Loucy (cell line): Measurements from ENCODE around the gene C8G.

Experiments
- EZH2phosphoT487 ChIP-seq: fragments of 200-600 bp; IDR thresholded peaks from 2 replicates; pipeline ENCODE4 v1.6.1; 2018; ENCODE audit warnings: antibody characterized with exemption, mild to moderate bottlenecking, moderate library complexity, borderline replicate concordance
- TF ChIP-seq, protein P1 (sequence below): fragments of 200-600 bp; sonication (generic); conservative IDR thresholded peaks from 2 replicates; pipeline ENCODE4 v1.5.1; 2014; ENCODE audit warnings: mild to moderate bottlenecking, antibody characterized with exemption, low read length

- TF ChIP-seq, protein P1, sequence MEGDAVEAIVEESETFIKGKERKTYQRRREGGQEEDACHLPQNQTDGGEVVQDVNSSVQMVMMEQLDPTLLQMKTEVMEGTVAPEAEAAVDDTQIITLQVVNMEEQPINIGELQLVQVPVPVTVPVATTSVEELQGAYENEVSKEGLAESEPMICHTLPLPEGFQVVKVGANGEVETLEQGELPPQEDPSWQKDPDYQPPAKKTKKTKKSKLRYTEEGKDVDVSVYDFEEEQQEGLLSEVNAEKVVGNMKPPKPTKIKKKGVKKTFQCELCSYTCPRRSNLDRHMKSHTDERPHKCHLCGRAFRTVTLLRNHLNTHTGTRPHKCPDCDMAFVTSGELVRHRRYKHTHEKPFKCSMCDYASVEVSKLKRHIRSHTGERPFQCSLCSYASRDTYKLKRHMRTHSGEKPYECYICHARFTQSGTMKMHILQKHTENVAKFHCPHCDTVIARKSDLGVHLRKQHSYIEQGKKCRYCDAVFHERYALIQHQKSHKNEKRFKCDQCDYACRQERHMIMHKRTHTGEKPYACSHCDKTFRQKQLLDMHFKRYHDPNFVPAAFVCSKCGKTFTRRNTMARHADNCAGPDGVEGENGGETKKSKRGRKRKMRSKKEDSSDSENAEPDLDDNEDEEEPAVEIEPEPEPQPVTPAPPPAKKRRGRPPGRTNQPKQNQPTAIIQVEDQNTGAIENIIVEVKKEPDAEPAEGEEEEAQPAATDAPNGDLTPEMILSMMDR = no peak
- TF ChIP-seq EZH2phosphoT487 = no peak
Measured at GRCh38 chr9:136950656-136951276, 5.7 kb downstream of the C8G start.
